ENCODE measurements around the gene DAB2IP.

DAB2IP gene

DNA sequence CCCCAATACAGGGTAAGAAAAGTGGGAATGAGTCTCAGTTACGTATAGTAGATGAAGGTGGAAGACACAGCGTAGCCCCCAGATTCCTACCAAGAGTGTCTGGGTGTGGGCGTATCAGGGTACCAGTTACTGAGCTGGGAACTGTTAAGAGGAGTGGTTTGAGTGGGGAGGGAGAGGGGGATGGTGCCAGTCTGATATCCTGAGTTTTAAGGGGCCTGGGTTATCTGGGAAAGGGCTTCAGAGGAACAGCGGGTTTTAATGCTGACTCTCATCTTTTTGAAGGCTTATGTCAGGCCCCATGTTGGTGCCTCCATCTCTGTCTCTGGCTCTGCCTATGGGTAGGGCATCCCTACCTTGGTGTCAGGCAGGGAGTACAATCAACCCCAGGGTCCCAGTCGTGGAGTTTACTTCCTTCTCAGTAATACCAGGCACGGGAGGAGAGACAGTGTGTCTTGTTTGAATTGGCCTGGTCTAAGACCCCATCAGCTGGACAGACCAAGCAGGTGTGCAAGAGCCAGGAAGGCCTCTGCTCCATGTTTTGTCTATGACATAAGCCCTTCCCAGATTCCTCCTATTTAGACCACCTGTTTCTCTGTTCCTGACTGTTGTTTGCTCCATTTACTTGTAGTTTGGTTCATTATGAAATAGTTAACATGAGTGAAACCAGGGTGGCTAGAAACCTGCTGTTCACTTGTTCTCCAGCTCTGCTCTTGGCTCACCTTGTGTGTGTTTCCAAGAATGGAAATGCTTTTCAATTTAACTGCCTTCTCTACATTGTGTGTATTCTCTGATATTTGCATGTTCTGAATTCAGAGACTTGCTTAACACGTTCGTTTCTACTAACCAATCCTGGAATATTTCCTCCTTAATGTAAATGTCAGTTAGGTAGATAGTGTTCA is 125.6 kb downstream of the DAB2IP start:
- TF ChIP-seq, protein P1, sequence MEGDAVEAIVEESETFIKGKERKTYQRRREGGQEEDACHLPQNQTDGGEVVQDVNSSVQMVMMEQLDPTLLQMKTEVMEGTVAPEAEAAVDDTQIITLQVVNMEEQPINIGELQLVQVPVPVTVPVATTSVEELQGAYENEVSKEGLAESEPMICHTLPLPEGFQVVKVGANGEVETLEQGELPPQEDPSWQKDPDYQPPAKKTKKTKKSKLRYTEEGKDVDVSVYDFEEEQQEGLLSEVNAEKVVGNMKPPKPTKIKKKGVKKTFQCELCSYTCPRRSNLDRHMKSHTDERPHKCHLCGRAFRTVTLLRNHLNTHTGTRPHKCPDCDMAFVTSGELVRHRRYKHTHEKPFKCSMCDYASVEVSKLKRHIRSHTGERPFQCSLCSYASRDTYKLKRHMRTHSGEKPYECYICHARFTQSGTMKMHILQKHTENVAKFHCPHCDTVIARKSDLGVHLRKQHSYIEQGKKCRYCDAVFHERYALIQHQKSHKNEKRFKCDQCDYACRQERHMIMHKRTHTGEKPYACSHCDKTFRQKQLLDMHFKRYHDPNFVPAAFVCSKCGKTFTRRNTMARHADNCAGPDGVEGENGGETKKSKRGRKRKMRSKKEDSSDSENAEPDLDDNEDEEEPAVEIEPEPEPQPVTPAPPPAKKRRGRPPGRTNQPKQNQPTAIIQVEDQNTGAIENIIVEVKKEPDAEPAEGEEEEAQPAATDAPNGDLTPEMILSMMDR (IDR thresholded peaks at IDR 0.05), result no peak
- Histone ChIP-seq H3K9me3 (no peaks in the 10 kb centered on the region), H3K36me3 (peaks cover 58 to 91% (median 77%) of the 10 kb centered on the region in 3 donors), H3K4me3 (no peak overlapping the region), H3K4me1 (peaks cover 0 to 37% (median 23%) of the 10 kb centered on the region in 4 donors), H3K27me3 (no peaks in the 10 kb centered on the region), H3K27ac (no peak overlapping the region)
- peak in 1 of 2 donors; percentile 13 for DNase-seq
- intact Hi-C loops (cut with DNase I; ENCODE audit: low total_unique reads), result loop anchor here (10.0 kb wide), 1 partner anchor 172 kb away; no protein-coding TSS in a partner anchor

DNA sequence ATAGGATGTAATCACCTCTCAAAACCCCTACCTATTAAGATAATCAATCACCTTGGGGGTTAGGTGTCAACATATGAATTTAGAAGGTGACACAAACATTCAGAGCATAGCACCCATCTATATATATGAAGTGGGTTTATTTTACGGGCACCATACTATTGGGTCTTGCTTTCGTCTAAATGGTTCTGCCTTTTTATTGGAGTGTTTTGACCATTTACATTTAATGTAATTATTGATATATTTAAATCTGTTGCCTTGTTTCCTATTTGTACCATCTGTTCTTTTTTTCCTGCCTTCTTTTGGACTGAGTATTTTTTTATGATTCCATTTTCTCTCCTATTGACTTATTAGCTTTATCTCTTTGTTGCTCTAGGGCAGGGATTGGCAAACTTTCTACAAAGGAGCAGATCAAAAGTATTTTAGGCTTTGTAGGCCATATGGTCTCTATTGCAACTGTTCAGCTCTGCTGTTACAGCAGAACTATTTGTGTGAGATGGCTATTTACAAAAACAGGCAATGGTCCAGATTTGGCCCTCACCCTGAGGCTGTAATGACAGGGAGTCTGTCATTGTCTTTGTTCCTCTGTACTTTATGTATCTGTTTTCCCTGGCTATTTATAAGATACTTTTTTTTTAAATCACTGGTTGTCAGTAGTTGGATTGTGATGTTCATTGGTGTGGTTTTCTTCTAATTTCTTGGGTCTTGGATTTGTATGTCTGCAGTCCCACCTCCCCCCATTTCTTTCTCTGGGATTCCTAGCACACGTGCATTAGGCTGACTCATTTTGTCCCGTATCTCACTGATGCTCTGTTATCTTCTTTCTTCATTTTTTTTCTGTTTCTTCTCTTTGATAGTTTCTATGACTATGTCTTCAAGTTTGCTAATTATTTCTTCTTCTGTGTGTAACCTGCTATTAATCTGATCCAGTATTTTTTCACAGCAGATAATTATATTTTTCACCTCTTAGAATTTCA is 127.1 kb downstream of the DAB2IP start:
- peak overlapping the region in 1 of 2 donors; percentile 11 for H3K27ac ChIP-seq
- TF ChIP-seq, protein P1 (IDR thresholded peaks at IDR 0.05), result no peak
- no peak for DNase-seq
- intact Hi-C loops (cut with DNase I; ENCODE audit: low total_unique reads), result loop anchor here (10.0 kb wide), 1 partner anchor 174 kb away; no protein-coding TSS in a partner anchor
- no peak overlapping the region for H3K4me3 ChIP-seq
- H3K9me3 ChIP-seq, result no peaks in the 10 kb centered on the region
- H3K36me3 ChIP-seq, result peaks cover 67 to 91% (median 76%) of the 10 kb centered on the region in 3 donors
- peaks cover 0 to 22% (median 8%) of the 10 kb centered on the region in 4 donors for H3K4me1 ChIP-seq
- H3K27me3 ChIP-seq, result no peaks in the 10 kb centered on the region

DNA sequence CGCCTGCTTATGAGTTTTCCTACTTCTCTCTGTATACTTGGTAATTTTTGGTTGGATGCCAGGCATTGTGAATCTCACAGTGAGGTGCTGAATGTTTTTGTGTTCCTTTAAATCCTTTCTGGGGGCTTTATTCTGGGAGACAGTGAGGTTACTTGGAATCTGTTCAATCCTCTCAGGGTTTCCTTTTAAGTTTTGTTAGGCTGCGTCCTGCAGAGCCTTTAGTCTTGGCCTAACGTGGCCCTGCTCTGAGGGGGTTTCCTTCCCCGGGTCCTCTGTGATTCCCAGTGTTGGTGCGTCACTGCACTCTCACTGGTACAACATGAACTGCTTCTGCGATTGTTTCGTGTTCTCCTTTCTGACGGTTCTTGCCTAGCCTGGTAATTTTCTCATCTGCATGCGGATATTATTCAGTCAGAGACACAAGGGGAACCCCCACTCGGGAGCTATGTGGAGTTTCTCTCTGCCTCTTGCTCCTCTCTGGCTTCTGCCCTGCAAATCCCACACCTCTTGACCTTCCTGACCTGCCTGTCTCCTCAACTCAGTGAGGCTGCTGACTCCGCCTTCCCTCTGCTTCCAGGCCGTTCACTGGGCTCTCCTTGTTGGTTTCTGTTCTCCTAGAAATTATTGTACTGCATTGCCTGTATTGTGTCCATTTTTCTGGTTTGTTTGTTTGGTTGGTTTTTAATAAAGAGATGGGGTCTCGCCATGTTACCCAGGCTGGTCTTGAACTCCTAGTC is 128.1 kb downstream of the DAB2IP start:
- Histone ChIP-seq H3K4me3 (no peak overlapping the region), H3K27me3 (no peaks in the 10 kb centered on the region), H3K36me3 (peaks cover 57 to 91% (median 74%) of the 10 kb centered on the region in 3 donors), H3K4me1 (peaks cover 0 to 12% (median 0%) of the 10 kb centered on the region in 4 donors), H3K9me3 (no peaks in the 10 kb centered on the region), H3K27ac (peak overlapping the region; percentile 9 to 11)
- DNase-seq, result peak; percentile 17 to 62
- intact Hi-C loops (cut with DNase I; ENCODE audit: low total_unique reads), result loop anchor here (10.0 kb wide), 1 partner anchor 175 kb away; no protein-coding TSS in a partner anchor
- TF ChIP-seq, protein P1 (IDR thresholded peaks at IDR 0.05), result no peak

DNA sequence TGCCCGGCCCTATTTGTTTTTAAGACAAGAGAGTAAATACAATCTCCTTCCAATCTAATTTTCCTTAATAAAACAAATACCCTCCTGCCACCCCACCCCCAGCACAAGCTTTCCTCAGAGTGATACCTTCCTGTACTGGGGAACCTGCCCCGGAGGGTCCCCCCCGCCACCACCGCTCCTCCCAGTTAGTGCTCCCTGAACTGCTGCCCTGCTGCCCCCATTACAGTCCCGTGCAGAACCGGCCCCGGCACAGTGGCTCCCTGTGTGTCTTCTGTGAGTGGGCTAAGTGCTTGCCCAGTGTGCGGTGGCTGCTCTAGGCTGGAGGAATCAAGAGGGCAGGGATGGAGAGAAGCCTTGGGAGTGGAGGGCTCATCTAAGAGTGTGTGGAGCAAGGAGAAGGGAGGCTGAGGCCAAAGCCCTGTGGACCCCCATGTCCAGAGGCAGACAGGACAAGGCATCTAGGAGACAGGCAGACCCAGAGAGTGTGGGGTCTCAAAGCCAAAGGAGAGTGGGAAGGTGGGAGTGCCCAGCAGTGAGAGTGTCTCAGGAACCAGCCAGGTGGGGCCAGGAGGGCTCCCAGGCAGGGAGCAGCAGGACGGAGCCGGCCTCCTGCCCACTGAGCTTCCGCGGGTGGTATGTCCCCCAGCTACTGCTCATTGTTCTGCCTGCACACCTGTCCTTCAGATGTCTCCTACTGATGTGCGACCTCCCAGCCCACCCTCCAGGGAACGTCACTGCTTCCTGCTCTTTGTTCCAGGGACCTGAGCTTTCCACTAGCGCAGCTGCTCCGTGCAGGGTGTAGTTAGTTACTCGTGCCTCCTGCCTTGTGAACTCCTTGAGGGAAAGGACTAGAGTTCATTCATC is 129.0 kb downstream of the DAB2IP start:
- intact Hi-C loops (cut with DNase I; ENCODE audit: low total_unique reads), result no loop called here
- Histone ChIP-seq H3K36me3 (peaks cover 51 to 91% (median 71%) of the 10 kb centered on the region in 3 donors), H3K27me3 (no peaks in the 10 kb centered on the region), H3K9me3 (no peaks in the 10 kb centered on the region), H3K27ac (peak overlapping the region in 1 of 2 donors; percentile 11), H3K4me1 (peaks cover 0 to 9% (median 0%) of the 10 kb centered on the region in 4 donors), H3K4me3 (no peak overlapping the region)
- TF ChIP-seq, protein P1 (IDR thresholded peaks at IDR 0.05), result no peak
- DNase-seq, result peak in 1 of 2 donors; percentile 60

Data from tibial artery (tissue), 4 donors.